Left ventricle myocardium inferior (tissue), 1 donor: ENCODE results near the gene FBXO42. TPM values are rescaled to one million over a fixed set of nuclear protein-coding genes. Genes with fewer than 3 reads are reported as not detected.
"Not testable (repeated sequence)": the region's sequence is repeated elsewhere in the genome, so short reads cannot be mapped to it uniquely, and the experiment has no call there.

Experiments used
- DNase-seq: peaks from one replicate; pipeline ENCODE4 v3.0.0-alpha.2; 2020
- H3K27ac ChIP-seq: fragments of 200-600 bp; replicated peaks from 2 replicates; pipeline ENCODE4 v1.8.0; 2021
- H3K27me3 ChIP-seq: fragments of 200-600 bp; 2 replicates; pipeline ENCODE4 v1.8.0; 2021; ENCODE audit warnings: low read depth
- H3K36me3 ChIP-seq: fragments of 200-600 bp; 2 replicates; pipeline ENCODE4 v1.8.0; 2021
- H3K4me1 ChIP-seq: fragments of 200-600 bp; 2 replicates; pipeline ENCODE4 v1.8.0; 2021
- H3K4me3 ChIP-seq: fragments of 200-600 bp; 2 replicates; pipeline ENCODE4 v1.8.0; 2021; ENCODE audit warnings: mild to moderate bottlenecking, moderate library complexity
- H3K9me3 ChIP-seq: fragments of 200-600 bp; replicated peaks from 2 replicates; pipeline ENCODE4 v1.8.0; 2021
- CTCF ChIP-seq: fragments of 200-600 bp; IDR thresholded peaks from 2 replicates; pipeline ENCODE4 v1.8.0; 2021; ENCODE audit warnings: antibody characterized with exemption, mild to moderate bottlenecking, borderline replicate concordance
- intact Hi-C: fragments of 100-400 bp; cut with micrococcal nuclease; formaldehyde crosslinking; loops from one replicate; pipeline ENCODE4 v1.11.0; 2022
- total RNA-seq: library from RNA; stranded (reverse); fragmentation: NEBNext Ultra II Directional; extraction: Animal tissue kit (Norgen Biotek cat#: 25700); gene quantifications from one replicate; pipeline ENCODE4 v1.2.1, GENCODE V29; 2021
- donor health status: DM: no; HTN: yes; CAD: no; lungs with severe emphysema.

The FBXO42 gene
- total RNA-seq, 1 donor from 2014 or later: 18.6 TPM

GRCh38 chr1:16226129-16226489 lies 126.2 kb downstream of the FBXO42 start:
- TF ChIP-seq CTCF: no peak
- no peak for DNase-seq
- intact Hi-C loops: no loop called here
- Histone ChIP-seq H3K27ac (peak overlapping the region; percentile 23), H3K4me3 (peak overlapping the region; percentile 60), H3K4me1 (peaks cover 10% of the 10 kb centered on the region), H3K9me3 (no peaks in the 10 kb centered on the region), H3K27me3 (peaks cover 28% of the 10 kb centered on the region), H3K36me3 (no peaks in the 10 kb centered on the region)

DNA sequence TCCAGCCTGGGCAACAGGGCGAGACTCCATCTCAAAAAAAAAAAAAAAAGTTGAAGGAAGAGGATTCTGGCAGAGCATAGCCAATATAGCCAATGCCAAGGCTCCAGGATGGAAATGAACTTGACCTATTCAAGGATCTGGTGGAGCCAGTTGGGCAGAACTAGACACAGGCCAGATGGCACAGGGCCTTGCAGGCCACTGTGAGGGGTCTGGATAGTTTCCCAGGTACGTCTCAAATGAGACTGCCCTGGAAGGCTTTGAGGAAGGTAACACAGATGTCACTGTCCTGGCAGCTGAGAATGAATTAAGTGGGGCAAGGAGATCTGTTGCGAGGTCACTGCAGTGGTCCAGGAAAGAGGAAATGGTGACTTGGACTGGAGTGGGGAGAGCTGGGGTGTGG lies 127.8 kb downstream of the FBXO42 start:
- Histone ChIP-seq H3K4me3 (no peak overlapping the region), H3K36me3 (no peaks in the 10 kb centered on the region), H3K4me1 (peaks cover 10% of the 10 kb centered on the region), H3K9me3 (no peaks in the 10 kb centered on the region), H3K27me3 (peaks cover 28% of the 10 kb centered on the region), H3K27ac (no peak overlapping the region)
- TF ChIP-seq CTCF: no peak
- intact Hi-C loops: no loop called here
- DNase-seq: no peak

GRCh38 chr1:16222716-16223115 lies 129.6 kb downstream of the FBXO42 start:
- H3K36me3 ChIP-seq, H3K9me3 ChIP-seq, H3K27ac ChIP-seq, H3K4me3 ChIP-seq, intact Hi-C loops, DNase-seq: not testable (repeated sequence)
- peaks cover 16% of the 10 kb centered on the region for H3K4me1 ChIP-seq
- H3K27me3 ChIP-seq: peaks cover 20% of the 10 kb centered on the region

GRCh38 chr1:16221499-16221898 lies 130.8 kb downstream of the FBXO42 start:
- intact Hi-C loops: no loop called here

GRCh38 chr1:16219968-16220500 lies 132.2 kb downstream of the FBXO42 start:
- no peak for TF ChIP-seq CTCF
- no peak for DNase-seq
- Histone ChIP-seq H3K27me3 (no peaks in the 10 kb centered on the region), H3K27ac (no peak overlapping the region), H3K4me1 (peaks cover 23% of the 10 kb centered on the region), H3K4me3 (no peak overlapping the region), H3K9me3 (no peaks in the 10 kb centered on the region), H3K36me3 (no peaks in the 10 kb centered on the region)
- intact Hi-C loops: no loop called here

More at GRCh38 chr1:16221499-16221898, 130.8 kb downstream of the FBXO42 start:
- no peak for TF ChIP-seq CTCF
- Histone ChIP-seq H3K4me3 (no peak overlapping the region), H3K36me3 (no peaks in the 10 kb centered on the region), H3K27me3 (peaks cover 8% of the 10 kb centered on the region), H3K4me1 (peaks cover 18% of the 10 kb centered on the region), H3K27ac (no peak overlapping the region), H3K9me3 (no peaks in the 10 kb centered on the region)
- DNase-seq: no peak

DNA sequence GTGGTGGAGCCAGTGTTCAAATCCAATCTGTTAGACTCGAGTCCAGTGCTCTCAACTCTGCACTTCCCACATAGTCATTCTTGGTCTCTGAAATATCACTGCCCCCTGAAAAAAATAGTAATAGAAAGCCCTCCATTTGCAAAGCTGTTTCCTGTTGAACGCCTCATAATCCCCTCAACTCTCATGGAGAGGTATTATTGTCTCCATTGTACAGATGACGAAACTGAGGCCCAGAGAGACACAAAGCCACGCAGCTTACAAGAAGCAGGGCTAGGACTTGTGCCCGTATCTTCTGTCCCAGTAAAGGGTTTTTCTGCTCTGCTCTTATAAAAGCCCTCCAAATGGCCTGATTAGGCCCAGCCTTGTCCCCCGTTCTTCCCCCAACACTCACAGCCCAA lies 133.6 kb downstream of the FBXO42 start:
- intact Hi-C loops: no loop called here
- Histone ChIP-seq H3K36me3 (no peaks in the 10 kb centered on the region), H3K4me1 (peaks cover 23% of the 10 kb centered on the region), H3K27ac (no peak overlapping the region), H3K27me3 (no peaks in the 10 kb centered on the region), H3K4me3 (no peak overlapping the region), H3K9me3 (no peaks in the 10 kb centered on the region)
- DNase-seq: no peak
- no peak for TF ChIP-seq CTCF
